WTC11 (cell line): ENCODE data around the gene DMXL1. TPM values are rescaled to one million over a fixed set of nuclear protein-coding genes. Genes with fewer than 3 reads are reported as not detected.

ENCODE experiments used
- ATAC-seq: fragments of 200-7000 bp; cut with Tn5 transposase; 2 replicates; pipeline ENCODE4 v1.10.0; 2021; ENCODE audit warnings: mild to moderate bottlenecking, moderate library complexity
- CTCF ChIA-PET: fragments of 300-600 bp; sonication (Branson Sonifier 250); formaldehyde crosslinking; loops from one replicate; lab custom pipeline; 2021; ENCODE audit warnings: antibody characterized with exemption; lab: Charles Lee
- POLR2A ChIA-PET: fragments of 350-600 bp; sonication (Branson Sonifier 250); formaldehyde crosslinking; loops from one replicate; lab custom pipeline; 2021; ENCODE audit warnings: antibody characterized with exemption; lab: Charles Lee
- DNase-seq: peaks from one replicate; pipeline ENCODE4 v3.0.0; 2021; ENCODE audit warnings: low spot score
- H3K27ac Mint-ChIP-seq: 2 replicates; pipeline ENCODE4 v1.8.0; 2021; ENCODE audit warnings: mixed read lengths
- H3K27me3 Mint-ChIP-seq: 2 replicates; pipeline ENCODE4 v1.8.0; 2021; ENCODE audit warnings: low read depth, mild to moderate bottlenecking, moderate library complexity, mixed read lengths
- H3K36me3 Mint-ChIP-seq: 2 replicates; pipeline ENCODE4 v1.8.0; 2021; ENCODE audit warnings: mixed read lengths
- H3K4me1 Mint-ChIP-seq: 2 replicates; pipeline ENCODE4 v1.8.0; 2022; ENCODE audit warnings: mixed read lengths
- H3K4me3 Mint-ChIP-seq: 2 replicates; pipeline ENCODE4 v1.8.0; 2021; ENCODE audit warnings: mild to moderate bottlenecking, moderate library complexity, mixed read lengths
- H3K9me3 Mint-ChIP-seq: 2 replicates; pipeline ENCODE4 v1.8.0; 2021; ENCODE audit warnings: mixed read lengths
- ATF3 ChIP-seq: sonication (generic); formaldehyde crosslinking; conservative IDR thresholded peaks from 2 replicates; pipeline ENCODE4 v1.8.1; 2022; ENCODE audit warnings: mild to moderate bottlenecking, missing genetic modification reagents
- CREM ChIP-seq: sonication (generic); formaldehyde crosslinking; IDR thresholded peaks from 2 replicates; pipeline ENCODE4 v1.8.1; 2022; ENCODE audit warnings: mild to moderate bottlenecking, missing genetic modification reagents, moderate library complexity
- CTCF ChIP-seq: fragments of 200-600 bp; IDR thresholded peaks from 2 replicates; pipeline ENCODE4 v1.8.0; 2022; ENCODE audit warnings: antibody characterized with exemption
- E2F1 ChIP-seq: sonication (generic); formaldehyde crosslinking; IDR thresholded peaks from 2 replicates; pipeline ENCODE4 v1.8.0; 2022; ENCODE audit warnings: mild to moderate bottlenecking, missing genetic modification reagents
- ELF4 ChIP-seq: sonication (generic); formaldehyde crosslinking; IDR thresholded peaks from 2 replicates; pipeline ENCODE4 v1.8.1; 2022; ENCODE audit warnings: low read depth, mild to moderate bottlenecking, moderate library complexity, missing genetic modification reagents
- ERG ChIP-seq: fragments of 250-450 bp; sonication (Bioruptor Pico); IDR thresholded peaks from 2 replicates; pipeline ENCODE4 v1.8.0; 2021; ENCODE audit warnings: mild to moderate bottlenecking
- JUN ChIP-seq: sonication (generic); formaldehyde crosslinking; IDR thresholded peaks from 2 replicates; pipeline ENCODE4 v1.8.0; 2023; ENCODE audit warnings: mild to moderate bottlenecking, missing genetic modification reagents
- NFATC4 ChIP-seq: fragments of 250-450 bp; sonication (Bioruptor Pico); IDR thresholded peaks from 2 replicates; pipeline ENCODE4 v1.9.0; 2021; ENCODE audit warnings: mild to moderate bottlenecking
- NFE2L1 ChIP-seq: sonication (generic); formaldehyde crosslinking; IDR thresholded peaks from 2 replicates; pipeline ENCODE4 v1.8.1; 2023; ENCODE audit warnings: missing genetic modification reagents
- NR2C2 ChIP-seq: sonication (generic); formaldehyde crosslinking; IDR thresholded peaks from 2 replicates; pipeline ENCODE4 v1.8.0; 2022; ENCODE audit warnings: mild to moderate bottlenecking, missing genetic modification reagents
- PRDM15 ChIP-seq: sonication (generic); formaldehyde crosslinking; IDR thresholded peaks from 2 replicates; pipeline ENCODE4 v1.8.0; 2022; ENCODE audit warnings: missing genetic modification reagents
- TEAD1 ChIP-seq: sonication (generic); formaldehyde crosslinking; IDR thresholded peaks from 2 replicates; pipeline ENCODE4 v1.8.0; 2022; ENCODE audit warnings: mild to moderate bottlenecking, missing genetic modification reagents
- ZNF121 ChIP-seq: sonication (generic); formaldehyde crosslinking; IDR thresholded peaks from 2 replicates; pipeline ENCODE4 v1.8.0; 2023; ENCODE audit warnings: missing genetic modification reagents
- total RNA-seq: library from RNA; stranded (reverse); gene quantifications from 3 replicates; pipeline ENCODE4 v1.2.3, GENCODE V29; 2021
- TF ChIP-seq, protein P1 (sequence below): sonication (generic); formaldehyde crosslinking; IDR thresholded peaks from 2 replicates; pipeline ENCODE4 v1.8.1; 2023; ENCODE audit warnings: mild to moderate bottlenecking, missing genetic modification reagents, borderline replicate concordance
- TF ChIP-seq, protein P2 (sequence below): sonication (generic); formaldehyde crosslinking; IDR thresholded peaks from 2 replicates; pipeline ENCODE4 v1.8.1; 2022; ENCODE audit warnings: missing genetic modification reagents, borderline replicate concordance

Gene DMXL1
- total RNA-seq, 1 experiment from 2014 or later = 43.7 TPM

DNA sequence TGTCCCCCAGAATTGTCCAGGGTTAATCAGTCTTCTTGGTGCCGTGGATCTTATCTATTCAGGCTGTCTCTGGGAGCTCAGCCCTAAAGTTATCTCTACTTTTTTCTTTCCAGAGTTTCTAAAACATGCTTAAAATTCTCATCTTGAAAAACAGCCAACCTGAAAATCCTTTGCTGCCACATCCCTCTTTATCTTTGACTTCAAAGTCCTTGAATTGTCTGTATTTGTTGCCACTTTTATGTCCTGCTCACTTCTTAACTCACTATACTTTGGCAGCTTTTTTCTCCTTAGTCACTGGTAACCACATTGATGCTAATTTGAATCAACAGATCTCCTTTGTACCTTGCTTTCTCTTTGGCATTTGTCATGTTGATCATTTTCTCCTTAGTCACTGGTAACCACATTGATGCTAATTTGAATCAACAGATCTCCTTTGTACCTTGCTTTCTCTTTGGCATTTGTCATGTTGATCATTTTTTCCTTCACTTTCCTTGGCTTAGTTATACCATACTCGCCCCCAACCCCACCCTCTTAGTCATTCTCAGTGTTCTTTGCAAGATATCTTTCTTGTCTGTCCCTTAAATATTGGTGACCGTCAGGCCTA, 8.5 kb downstream of the DMXL1 start:
- peak; percentile 63; the same call in 1 of the 2 replicates for TF ChIP-seq TEAD1 (CRISPR knock-in tag)
- TF ChIP-seq ZNF121 (CRISPR knock-in tag) = no peak
- TF ChIP-seq CREM (CRISPR knock-in tag) = no peak
- TF ChIP-seq NFE2L1 (CRISPR knock-in tag) = peak; percentile 97
- ChIA-PET CTCF (interaction anchor here (1.0 to 1.6 kb wide), 5 partner anchors 9 to 391 kb away, joined by 3 to 7 read pairs (median 3); partner anchors contain the start of genes DMXL1 and DTWD2), POLR2A (interaction anchor here (0.6 to 3.6 kb wide), 2 partner anchors 9 to 13 kb away, joined by 5 to 31 read pairs; partner anchors contain the start of gene DMXL1)
- Mint-ChIP-seq H3K9me3 (no peaks in the 10 kb centered on the region), H3K4me3 (peak overlapping the region; percentile 42), H3K27ac (peak overlapping the region; percentile 98), H3K4me1 (peaks cover 54% of the 10 kb centered on the region), H3K36me3 (peaks cover 3% of the 10 kb centered on the region), H3K27me3 (no peaks in the 10 kb centered on the region)
- DNase-seq (no peak), ATAC-seq (peak; percentile 95)

DNA sequence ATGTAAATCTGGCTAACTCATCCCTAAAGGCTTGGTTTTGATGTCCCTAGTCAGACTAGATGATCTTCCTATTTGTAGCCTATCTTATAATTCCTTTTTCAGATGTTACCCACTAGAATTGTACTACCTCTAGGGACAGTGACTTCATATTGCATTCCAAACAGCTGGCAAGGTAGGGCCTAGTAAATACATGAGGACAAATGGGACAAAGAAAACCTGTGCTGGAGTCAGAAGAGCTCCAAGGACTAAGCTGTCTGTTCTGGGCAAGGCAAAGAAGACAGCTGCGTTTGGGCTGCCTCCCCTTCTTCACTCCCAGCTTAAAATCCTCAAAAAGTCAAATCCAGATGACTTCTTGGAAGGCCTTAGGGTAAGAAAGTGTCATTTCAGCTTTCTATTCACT, 10.0 kb downstream of the DMXL1 start:
- Mint-ChIP-seq H3K9me3 (peaks cover 7% of the 10 kb centered on the region), H3K27ac (peak overlapping the region; percentile 98), H3K4me1 (peaks cover 47% of the 10 kb centered on the region), H3K27me3 (no peaks in the 10 kb centered on the region), H3K4me3 (no peak overlapping the region; the same call in 1 of the 2 replicates), H3K36me3 (peaks cover 10% of the 10 kb centered on the region)
- no peak; the same call in 1 of the 2 replicates for ATAC-seq
- POLR2A ChIA-PET = interaction anchor here (3.6 kb wide), 1 partner anchor 10 kb away, joined by 31 read pairs; the partner anchor contains the start of gene DMXL1
- TF ChIP-seq ELF4 (CRISPR knock-in tag) (no peak), PRDM15 (CRISPR knock-in tag) (peak; percentile 72), JUN (no peak), NFATC4 (no peak), CTCF (no peak)
- TF ChIP-seq, protein P1, sequence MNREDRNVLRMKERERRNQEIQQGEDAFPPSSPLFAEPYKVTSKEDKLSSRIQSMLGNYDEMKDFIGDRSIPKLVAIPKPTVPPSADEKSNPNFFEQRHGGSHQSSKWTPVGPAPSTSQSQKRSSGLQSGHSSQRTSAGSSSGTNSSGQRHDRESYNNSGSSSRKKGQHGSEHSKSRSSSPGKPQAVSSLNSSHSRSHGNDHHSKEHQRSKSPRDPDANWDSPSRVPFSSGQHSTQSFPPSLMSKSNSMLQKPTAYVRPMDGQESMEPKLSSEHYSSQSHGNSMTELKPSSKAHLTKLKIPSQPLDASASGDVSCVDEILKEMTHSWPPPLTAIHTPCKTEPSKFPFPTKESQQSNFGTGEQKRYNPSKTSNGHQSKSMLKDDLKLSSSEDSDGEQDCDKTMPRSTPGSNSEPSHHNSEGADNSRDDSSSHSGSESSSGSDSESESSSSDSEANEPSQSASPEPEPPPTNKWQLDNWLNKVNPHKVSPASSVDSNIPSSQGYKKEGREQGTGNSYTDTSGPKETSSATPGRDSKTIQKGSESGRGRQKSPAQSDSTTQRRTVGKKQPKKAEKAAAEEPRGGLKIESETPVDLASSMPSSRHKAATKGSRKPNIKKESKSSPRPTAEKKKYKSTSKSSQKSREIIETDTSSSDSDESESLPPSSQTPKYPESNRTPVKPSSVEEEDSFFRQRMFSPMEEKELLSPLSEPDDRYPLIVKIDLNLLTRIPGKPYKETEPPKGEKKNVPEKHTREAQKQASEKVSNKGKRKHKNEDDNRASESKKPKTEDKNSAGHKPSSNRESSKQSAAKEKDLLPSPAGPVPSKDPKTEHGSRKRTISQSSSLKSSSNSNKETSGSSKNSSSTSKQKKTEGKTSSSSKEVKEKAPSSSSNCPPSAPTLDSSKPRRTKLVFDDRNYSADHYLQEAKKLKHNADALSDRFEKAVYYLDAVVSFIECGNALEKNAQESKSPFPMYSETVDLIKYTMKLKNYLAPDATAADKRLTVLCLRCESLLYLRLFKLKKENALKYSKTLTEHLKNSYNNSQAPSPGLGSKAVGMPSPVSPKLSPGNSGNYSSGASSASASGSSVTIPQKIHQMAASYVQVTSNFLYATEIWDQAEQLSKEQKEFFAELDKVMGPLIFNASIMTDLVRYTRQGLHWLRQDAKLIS = no peak
- DNase-seq = no peak
- CTCF ChIA-PET = interaction anchor here (1.0 to 1.6 kb wide), 3 partner anchors 93 to 331 kb away, joined by 3 to 7 read pairs (median 4); partner anchors contain the start of gene DTWD2

- H3K36me3 Mint-ChIP-seq = peaks cover 23% of the 10 kb centered on the region
- peaks cover 22% of the 10 kb centered on the region for H3K9me3 Mint-ChIP-seq
- CTCF ChIA-PET = no interaction called here
- no peak overlapping the region for H3K4me3 Mint-ChIP-seq
- ATAC-seq (no peak), DNase-seq (no peak)
- POLR2A ChIA-PET = no interaction called here
- H3K4me1 Mint-ChIP-seq = peaks cover 43% of the 10 kb centered on the region
- peak overlapping the region; percentile 91 for H3K27ac Mint-ChIP-seq
- no peaks in the 10 kb centered on the region for H3K27me3 Mint-ChIP-seq
- TF ChIP-seq ATF3 (CRISPR knock-in tag) = no peak
- TF ChIP-seq ERG (CRISPR knock-in tag) = no peak
- no peak for TF ChIP-seq E2F1
- TF ChIP-seq, protein P2, sequence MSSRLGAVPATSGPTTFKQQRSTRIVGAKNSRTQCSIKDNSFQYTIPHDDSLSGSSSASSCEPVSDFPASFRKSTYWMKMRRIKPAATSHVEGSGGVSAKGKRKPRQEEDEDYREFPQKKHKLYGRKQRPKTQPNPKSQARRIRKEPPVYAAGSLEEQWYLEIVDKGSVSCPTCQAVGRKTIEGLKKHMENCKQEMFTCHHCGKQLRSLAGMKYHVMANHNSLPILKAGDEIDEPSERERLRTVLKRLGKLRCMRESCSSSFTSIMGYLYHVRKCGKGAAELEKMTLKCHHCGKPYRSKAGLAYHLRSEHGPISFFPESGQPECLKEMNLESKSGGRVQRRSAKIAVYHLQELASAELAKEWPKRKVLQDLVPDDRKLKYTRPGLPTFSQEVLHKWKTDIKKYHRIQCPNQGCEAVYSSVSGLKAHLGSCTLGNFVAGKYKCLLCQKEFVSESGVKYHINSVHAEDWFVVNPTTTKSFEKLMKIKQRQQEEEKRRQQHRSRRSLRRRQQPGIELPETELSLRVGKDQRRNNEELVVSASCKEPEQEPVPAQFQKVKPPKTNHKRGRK (CRISPR knock-in tag) = no peak
- TF ChIP-seq NR2C2 = no peak
These were observed 11.8 kb downstream of the DMXL1 start for GRCh38 chr5:119082691-119083090.
